ENCODE data around the gene SPAG4. TPM values are rescaled to one million over a fixed set of nuclear protein-coding genes. Genes with fewer than 3 reads are reported as not detected.

SPAG4 gene, protein sequence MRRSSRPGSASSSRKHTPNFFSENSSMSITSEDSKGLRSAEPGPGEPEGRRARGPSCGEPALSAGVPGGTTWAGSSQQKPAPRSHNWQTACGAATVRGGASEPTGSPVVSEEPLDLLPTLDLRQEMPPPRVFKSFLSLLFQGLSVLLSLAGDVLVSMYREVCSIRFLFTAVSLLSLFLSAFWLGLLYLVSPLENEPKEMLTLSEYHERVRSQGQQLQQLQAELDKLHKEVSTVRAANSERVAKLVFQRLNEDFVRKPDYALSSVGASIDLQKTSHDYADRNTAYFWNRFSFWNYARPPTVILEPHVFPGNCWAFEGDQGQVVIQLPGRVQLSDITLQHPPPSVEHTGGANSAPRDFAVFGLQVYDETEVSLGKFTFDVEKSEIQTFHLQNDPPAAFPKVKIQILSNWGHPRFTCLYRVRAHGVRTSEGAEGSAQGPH
- 1.9 TPM for polyA plus RNA-seq

DNA sequence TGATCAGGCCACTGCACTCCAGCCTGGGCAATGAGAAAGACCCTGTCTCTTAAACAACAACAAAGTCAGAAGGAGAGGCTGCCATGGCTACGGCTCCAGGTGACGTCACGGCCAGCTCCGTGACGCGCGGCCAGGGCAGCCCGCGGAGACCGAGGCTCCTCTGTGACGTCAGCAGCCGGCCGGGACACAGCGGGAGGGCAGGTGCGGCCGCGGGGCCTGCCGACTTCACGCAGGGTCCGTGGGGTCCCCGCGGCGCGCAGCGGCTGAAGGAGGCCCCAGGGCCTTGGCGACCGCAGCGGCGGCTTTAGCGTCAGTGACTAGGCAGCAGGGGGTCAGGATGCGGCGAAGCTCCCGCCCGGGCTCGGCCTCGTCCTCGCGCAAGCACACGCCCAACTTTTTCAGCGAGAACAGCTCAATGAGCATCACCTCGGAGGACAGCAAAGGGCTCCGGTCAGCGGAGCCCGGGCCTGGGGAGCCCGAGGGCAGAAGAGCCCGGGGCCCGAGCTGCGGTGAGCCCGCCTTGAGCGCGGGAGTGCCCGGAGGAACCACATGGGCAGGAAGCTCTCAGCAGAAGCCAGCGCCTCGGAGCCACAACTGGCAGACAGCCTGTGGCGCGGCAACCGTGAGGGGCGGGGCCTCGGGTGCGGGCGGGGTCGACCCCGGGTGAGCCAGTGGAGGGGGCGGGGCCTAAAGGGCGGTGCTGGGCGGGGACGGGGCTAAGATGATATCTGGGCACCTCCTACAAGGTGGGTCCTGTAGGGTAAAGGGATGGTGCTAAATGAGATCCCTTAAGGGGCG is at the start of gene SPAG4:
Gene SPAG4 (plus strand): TSS at position 163 of the 798 bp plus-strand sequence. CDS start 175 bp downstream, at position 338.
- Mint-ChIP-seq H3K36me3 (no peaks in the 10 kb centered on the region), H3K27me3 (peaks cover 15% of the 10 kb centered on the region), H3K4me3 (peak within 1 kb of the TSS; percentile 81 to 95 (median 90)), H3K4me1 (peaks cover 21 to 30% (median 22%) of the 10 kb centered on the region in 3 donors), H3K9me3 (no peaks in the 10 kb centered on the region), H3K27ac (peak within 1 kb of the TSS; percentile 96 to 100 (median 96))

DNA sequence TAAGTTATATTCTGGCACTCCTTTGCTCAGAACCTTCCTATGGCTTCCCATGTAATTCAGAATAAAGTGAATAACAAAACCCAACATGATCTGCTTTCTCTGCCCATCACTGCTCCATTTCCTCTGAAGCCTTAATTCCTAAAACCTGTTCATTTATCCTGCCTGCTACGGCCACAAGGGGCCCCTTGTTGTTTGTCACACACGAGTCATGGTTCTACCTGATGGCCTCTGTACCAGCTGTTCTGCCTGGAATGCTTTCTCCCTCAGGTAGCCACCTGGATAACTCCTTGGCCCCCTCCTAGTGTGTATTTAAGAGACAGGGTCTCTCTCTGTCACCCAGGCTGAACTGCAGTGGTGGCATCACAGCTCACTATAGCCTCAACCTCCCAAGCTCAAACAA is 47.0 kb upstream of the SPAG4 start:
- no peak overlapping the region for H3K27ac Mint-ChIP-seq
- H3K27me3 Mint-ChIP-seq: peaks cover 7% of the 10 kb centered on the region
- peaks cover 2 to 5% (median 2%) of the 10 kb centered on the region in 3 donors for H3K9me3 Mint-ChIP-seq
- H3K36me3 Mint-ChIP-seq: peaks cover 2% of the 10 kb centered on the region
- H3K4me3 Mint-ChIP-seq: no peak overlapping the region
- H3K4me1 Mint-ChIP-seq: no peaks in the 10 kb centered on the region

DNA sequence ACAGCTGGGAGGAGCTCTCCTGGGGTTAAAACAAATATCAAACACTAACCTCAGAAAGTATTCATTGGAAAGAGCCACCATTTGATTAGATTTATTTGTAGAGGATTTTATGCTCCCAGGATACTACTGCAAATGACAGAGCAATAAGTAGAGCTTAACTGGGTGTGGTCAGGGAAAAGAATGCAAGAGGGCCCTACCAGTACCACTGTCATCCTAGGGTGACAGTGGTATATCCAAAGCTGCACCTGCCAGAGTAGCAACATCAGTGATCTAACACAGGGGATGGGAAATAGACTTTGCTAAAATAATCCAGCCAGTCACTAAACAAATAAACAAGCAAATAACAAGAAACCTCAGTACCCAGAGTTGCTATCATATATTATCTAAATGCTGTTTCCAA is 44.1 kb upstream of the SPAG4 start:
- Mint-ChIP-seq H3K27ac (no peak overlapping the region), H3K4me1 (no peaks in the 10 kb centered on the region), H3K36me3 (peaks cover 2% of the 10 kb centered on the region), H3K4me3 (no peak overlapping the region), H3K9me3 (peaks cover 2 to 11% (median 2%) of the 10 kb centered on the region in 3 donors), H3K27me3 (peaks cover 6% of the 10 kb centered on the region)

DNA sequence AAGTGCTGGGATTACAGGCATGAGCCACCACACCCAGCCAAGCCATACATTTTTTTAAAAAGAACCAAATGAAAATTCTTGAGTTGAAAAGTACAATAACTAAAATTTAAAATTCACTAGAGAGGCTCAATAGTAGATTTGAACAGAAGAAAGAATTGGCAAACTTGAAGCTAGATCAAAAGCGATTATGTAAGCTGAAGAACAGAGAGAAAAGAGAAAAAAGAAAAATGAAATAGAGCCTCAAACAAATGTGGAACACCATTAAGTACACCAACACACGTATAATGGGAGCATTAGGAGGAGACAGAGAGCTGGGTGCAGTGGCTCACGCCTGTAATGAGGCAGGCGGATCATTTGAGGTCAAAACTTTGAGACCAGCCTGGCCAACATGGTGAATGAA is 42.8 kb upstream of the SPAG4 start:
- Mint-ChIP-seq H3K27me3 (peaks cover 3% of the 10 kb centered on the region), H3K9me3 (peaks cover 2 to 11% (median 2%) of the 10 kb centered on the region in 3 donors), H3K4me1 (no peaks in the 10 kb centered on the region), H3K36me3 (peaks cover 2% of the 10 kb centered on the region), H3K27ac (no peak overlapping the region), H3K4me3 (no peak overlapping the region)

DNA sequence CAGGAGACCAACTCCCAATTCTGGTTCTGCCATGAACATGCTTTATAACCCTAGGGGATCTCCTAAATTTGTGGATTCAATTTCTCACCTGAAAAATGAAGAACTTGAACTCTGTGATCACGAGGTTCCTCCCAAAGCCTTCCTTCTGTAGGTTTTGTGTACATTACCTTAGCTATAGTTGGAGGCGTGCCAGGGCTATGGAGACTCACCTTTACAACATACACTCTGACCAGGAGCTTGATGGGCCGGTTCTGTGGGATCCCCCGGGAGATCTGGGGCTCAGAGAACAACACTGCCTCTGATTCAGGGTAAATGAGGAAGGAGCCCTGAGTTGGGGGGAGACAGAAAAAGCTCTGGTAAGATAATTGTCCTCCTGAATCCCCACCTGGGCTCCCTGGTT is 39.7 kb upstream of the SPAG4 start:
- peaks cover 5% of the 10 kb centered on the region for H3K27me3 Mint-ChIP-seq
- H3K27ac Mint-ChIP-seq: no peak overlapping the region
- H3K36me3 Mint-ChIP-seq: peaks cover 2% of the 10 kb centered on the region
- peaks cover 2 to 11% (median 2%) of the 10 kb centered on the region in 3 donors for H3K9me3 Mint-ChIP-seq
- H3K4me1 Mint-ChIP-seq: no peaks in the 10 kb centered on the region
- H3K4me3 Mint-ChIP-seq: no peak overlapping the region

DNA sequence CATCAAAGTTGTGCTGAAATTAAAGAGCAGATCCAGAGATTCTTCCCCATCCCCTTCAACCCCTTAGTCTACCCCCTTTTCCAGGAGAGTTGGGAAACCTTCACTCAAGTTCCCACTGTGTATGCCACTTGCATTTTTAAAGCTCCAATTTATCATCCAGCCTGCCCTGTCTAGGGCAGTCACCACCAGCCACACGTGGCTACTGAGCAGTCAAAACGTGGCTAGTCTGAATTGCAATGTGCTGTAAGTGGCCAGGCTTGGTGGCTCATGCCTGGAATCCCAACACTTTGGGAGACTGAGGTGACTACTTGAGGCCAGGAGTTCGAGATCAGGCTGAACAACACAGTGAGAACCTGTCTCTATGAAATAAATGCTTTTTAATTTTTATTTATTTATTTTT is 38.8 kb upstream of the SPAG4 start:
- H3K27ac Mint-ChIP-seq: no peak overlapping the region
- no peaks in the 10 kb centered on the region for H3K4me1 Mint-ChIP-seq
- no peaks in the 10 kb centered on the region for H3K36me3 Mint-ChIP-seq
- no peak overlapping the region for H3K4me3 Mint-ChIP-seq
- peaks cover 2 to 19% (median 2%) of the 10 kb centered on the region in 3 donors for H3K9me3 Mint-ChIP-seq
- H3K27me3 Mint-ChIP-seq: peaks cover 5% of the 10 kb centered on the region

DNA sequence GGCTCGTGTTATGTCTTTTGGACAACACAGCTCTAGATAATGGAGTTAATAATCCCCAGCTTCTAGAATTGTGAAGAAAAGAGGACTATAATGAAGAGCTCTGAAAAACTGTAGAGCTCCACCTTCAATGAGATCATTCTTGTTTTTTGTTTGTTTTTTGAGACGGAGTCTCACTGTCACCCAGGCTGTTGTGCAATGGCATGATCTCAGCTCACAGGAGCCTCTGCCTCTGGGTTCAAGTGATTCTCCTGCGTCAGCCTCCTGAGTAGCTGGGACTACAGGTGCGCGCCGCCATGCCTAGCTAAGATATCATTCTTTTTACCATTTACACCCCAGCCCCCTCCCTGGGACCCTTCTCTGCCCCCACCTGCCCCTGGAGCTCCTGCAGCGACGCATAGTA is 37.2 kb upstream of the SPAG4 start:
- peaks cover 0 to 13% (median 4%) of the 10 kb centered on the region in 3 donors for H3K9me3 Mint-ChIP-seq
- H3K36me3 Mint-ChIP-seq: no peaks in the 10 kb centered on the region
- no peak overlapping the region for H3K27ac Mint-ChIP-seq
- no peaks in the 10 kb centered on the region for H3K4me1 Mint-ChIP-seq
- peak overlapping the region in 1 of 4 donors; percentile 18 for H3K4me3 Mint-ChIP-seq
- peaks cover 5% of the 10 kb centered on the region for H3K27me3 Mint-ChIP-seq

DNA sequence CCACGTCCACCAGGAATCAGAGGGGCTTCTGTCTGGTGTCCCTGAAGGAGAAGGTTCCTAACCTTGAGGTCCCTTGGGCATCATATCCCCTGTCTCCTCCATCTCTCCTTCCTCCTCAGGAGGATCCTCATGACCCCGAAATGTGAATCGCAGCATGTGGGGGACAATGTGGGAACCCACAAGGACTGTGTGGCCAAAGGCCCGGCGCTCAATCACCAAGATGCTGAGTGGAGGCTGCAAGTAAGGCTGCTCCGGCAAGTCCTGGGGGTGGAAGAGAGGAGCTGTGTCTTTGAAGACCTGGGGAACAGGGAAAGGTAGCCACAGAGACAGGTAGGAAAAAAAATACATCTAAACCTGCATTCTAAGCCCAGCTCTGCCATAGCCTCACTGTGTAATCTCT is 36.4 kb upstream of the SPAG4 start:
- Mint-ChIP-seq H3K27me3 (peaks cover 5% of the 10 kb centered on the region), H3K9me3 (peaks cover 0 to 10% (median 4%) of the 10 kb centered on the region in 3 donors), H3K4me3 (no peak overlapping the region), H3K36me3 (no peaks in the 10 kb centered on the region), H3K27ac (no peak overlapping the region), H3K4me1 (no peaks in the 10 kb centered on the region)

DNA sequence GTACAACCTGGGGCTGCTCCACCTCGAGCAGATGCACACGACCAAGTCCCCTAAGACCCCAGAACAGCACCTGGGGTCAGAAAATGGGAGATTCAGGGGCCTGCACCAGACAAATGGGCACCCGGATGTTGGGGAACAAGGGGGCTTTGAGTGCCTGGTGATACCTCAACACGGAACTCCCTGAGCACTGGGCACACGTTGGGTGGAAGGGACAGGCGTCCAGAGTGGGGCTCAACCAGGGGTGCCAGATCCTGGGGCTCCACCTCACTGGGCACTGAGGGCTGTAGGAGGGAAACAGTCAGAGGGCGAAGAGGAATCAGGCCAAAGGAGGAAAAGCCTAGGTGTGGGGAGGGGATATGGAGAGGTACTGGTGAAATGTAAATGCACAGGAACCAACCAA is 33.5 kb upstream of the SPAG4 start:
- no peaks in the 10 kb centered on the region for H3K4me1 Mint-ChIP-seq

DNA sequence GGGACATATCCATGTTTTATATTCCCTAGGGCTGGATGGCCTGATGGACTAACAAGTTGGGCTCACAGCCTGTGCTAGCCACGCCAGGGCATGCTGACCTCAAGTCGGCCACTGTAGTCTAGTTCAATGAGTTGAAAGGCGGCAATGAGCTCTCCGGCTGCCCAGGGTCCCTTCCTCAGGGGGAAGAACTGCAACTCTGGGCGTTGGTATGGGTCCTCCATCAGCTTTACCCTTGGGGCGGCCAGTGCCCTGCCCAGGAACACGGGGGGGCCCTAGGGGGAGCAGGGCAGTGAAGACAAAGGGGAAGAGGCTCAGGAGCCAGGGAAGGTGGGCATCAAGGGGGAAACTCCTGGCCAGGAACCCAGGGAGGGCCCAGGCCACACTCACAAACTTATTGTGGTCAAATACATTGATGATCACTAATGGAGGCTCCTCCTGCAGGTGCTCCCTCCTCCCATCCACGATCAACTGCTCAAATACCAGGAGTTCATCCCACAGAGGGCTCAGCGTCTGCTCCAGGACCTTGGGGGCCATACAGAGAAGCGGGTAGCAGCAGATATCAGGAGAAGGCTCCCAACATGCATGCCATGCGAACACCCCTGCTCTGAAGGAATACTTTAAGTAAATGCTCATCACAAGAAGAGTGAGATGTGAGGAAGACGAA is 32.8 kb upstream of the SPAG4 start:
- H3K9me3 Mint-ChIP-seq: peaks cover 0 to 8% (median 4%) of the 10 kb centered on the region in 3 donors
- H3K4me3 Mint-ChIP-seq: no peak overlapping the region
- no peaks in the 10 kb centered on the region for H3K4me1 Mint-ChIP-seq
- peaks cover 4% of the 10 kb centered on the region for H3K27me3 Mint-ChIP-seq
- no peak overlapping the region for H3K27ac Mint-ChIP-seq
- H3K36me3 Mint-ChIP-seq: no peaks in the 10 kb centered on the region

More for the DNA sequence above, 33.5 kb upstream of the SPAG4 start:
- Mint-ChIP-seq H3K36me3 (no peaks in the 10 kb centered on the region), H3K27me3 (peaks cover 4% of the 10 kb centered on the region), H3K9me3 (peaks cover 0 to 8% (median 4%) of the 10 kb centered on the region in 3 donors), H3K27ac (no peak overlapping the region), H3K4me3 (no peak overlapping the region)

DNA sequence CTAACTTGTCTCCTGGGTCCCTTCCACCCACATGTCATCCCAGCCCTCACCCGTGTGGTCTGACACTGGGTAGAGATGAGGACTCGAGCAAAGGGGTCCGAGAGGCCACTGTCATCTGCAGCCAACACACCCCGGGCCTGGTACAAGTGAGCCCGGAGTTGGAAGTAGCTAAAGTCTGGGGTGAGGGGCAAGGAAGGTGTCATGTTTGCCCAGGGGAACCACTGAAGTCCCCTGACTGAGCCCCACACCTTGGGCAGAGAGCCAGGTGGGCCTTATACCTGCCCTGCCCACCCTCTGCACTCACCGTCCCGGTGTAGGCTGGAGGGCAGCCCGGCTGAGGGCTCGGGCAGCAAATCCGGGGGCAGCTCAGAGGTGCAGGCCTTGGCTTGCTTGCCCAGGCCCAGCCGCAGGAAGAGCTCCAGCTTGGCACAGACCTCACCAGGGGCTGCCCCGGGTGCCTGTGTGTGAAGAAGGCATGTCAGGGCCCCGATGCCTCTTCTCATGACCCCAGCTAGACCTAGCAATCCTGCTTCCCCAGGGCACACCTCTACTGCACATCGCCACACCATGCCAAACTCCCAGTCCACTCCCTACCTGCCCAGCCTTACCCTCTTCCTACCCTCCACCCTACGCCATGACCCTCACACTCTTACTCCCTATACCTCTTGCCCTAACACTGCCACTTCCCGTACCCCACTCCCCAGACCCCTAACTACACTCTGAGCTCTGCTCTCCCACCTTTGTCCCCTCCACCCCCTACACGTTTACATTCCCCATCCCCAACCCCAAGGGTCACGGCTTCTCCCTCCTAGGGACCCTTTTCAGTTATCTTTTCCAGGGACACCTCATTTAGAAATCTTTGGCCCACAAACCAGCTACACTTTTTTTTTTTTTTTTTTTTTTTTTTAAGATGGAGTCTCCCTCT is 31.7 kb upstream of the SPAG4 start:
- Mint-ChIP-seq H3K4me1 (no peaks in the 10 kb centered on the region), H3K27ac (no peak overlapping the region), H3K36me3 (no peaks in the 10 kb centered on the region), H3K4me3 (peak overlapping the region in 1 of 4 donors; percentile 47), H3K9me3 (peaks cover 0 to 8% (median 4%) of the 10 kb centered on the region in 3 donors), H3K27me3 (peaks cover 4% of the 10 kb centered on the region)

DNA sequence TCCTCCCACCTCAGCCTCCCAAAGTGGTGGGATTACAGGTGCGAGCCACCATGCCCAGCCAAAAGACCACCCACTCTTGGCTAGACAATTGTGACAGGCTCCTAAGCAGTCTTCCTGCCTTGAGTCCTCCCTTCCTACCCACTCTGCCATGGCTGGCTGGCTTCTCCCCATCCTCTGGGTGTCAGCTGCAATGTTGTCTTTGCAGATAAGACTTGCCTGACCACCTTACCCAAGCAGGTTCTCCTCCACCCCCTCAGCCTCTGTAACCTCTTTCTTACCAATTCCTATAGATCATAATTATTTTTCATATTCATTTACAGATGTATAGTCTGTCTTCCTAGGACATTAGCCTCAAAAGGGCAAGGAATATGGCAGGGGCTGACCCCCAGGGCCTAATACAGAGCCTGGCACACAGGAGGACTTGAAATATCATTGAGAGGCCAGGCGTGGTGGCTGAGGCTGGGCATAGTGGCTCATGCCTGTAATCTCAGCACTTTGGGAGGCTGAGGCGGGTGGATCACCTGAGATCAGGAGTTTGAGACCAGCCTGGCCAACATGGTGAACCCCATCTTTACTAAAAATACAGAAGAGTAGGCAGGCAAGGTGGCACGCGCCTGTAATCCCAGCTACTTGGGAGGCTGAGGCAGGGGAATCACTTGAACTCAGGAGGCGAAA is 28.7 kb upstream of the SPAG4 start:
- H3K4me1 Mint-ChIP-seq: no peaks in the 10 kb centered on the region
- peaks cover 3% of the 10 kb centered on the region for H3K36me3 Mint-ChIP-seq
- H3K9me3 Mint-ChIP-seq: peaks cover 0 to 3% (median 0%) of the 10 kb centered on the region in 3 donors
- H3K4me3 Mint-ChIP-seq: no peak overlapping the region
- H3K27ac Mint-ChIP-seq: no peak overlapping the region
- H3K27me3 Mint-ChIP-seq: peaks cover 1% of the 10 kb centered on the region

DNA sequence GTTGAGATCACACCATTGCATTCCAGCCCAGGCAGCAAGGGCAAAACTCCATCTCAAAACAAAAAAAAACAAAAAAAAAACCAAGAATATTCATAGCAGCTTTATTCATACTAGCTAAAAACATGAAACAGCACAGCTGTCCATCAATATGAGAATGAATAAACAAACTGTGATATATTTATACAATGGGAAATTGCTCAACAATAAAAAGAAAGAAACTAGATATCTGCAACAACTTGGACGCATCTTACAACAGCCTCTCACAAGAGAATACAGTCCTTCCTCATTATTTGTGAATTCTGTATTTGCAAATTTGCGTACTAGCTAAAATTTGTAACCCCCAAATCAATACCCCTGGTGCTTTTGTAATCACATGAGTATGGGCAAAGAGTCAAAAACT is 28.2 kb upstream of the SPAG4 start:
- peaks cover 0 to 2% (median 0%) of the 10 kb centered on the region in 3 donors for H3K9me3 Mint-ChIP-seq
- H3K4me1 Mint-ChIP-seq: no peaks in the 10 kb centered on the region
- no peak overlapping the region for H3K4me3 Mint-ChIP-seq
- no peak overlapping the region for H3K27ac Mint-ChIP-seq
- H3K27me3 Mint-ChIP-seq: peaks cover 1% of the 10 kb centered on the region
- peaks cover 3% of the 10 kb centered on the region for H3K36me3 Mint-ChIP-seq

DNA sequence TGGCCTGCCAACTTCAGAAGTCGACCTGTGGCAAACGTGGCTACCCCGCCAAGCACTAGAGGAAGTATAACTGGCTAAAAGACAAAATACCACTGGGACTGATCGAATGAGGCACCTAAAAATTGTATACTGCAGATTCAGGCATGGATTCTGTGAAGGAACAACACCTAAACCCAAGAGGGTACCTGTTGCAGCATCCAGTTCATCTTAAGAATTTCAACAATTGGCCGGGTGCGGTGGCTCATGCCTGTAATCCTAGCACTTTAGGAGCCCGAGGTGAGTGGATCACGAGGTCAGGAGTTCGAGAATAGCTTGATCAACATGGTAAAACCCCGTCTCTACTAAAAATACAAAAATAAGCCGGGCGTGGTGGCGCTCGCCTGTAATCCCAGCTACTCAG is 27.2 kb upstream of the SPAG4 start:
- H3K9me3 Mint-ChIP-seq: no peaks in the 10 kb centered on the region

More for the DNA sequence above, 27.2 kb upstream of the SPAG4 start:
- peaks cover 3% of the 10 kb centered on the region for H3K36me3 Mint-ChIP-seq
- H3K27me3 Mint-ChIP-seq: peaks cover 1% of the 10 kb centered on the region
- no peaks in the 10 kb centered on the region for H3K4me1 Mint-ChIP-seq
- no peak overlapping the region for H3K27ac Mint-ChIP-seq
- no peak overlapping the region for H3K4me3 Mint-ChIP-seq

Data from IgD-negative memory B cell (primary cell).